NK-92 (cell line): ENCODE results near the gene ITPK1.

Experiments used
- DNase-seq: peaks from one replicate; lab custom pipeline; 2025; ENCODE audit not compliant: unreplicated experiment; lab: John Stamatoyannopoulos, UW

ITPK1 gene

DNA sequence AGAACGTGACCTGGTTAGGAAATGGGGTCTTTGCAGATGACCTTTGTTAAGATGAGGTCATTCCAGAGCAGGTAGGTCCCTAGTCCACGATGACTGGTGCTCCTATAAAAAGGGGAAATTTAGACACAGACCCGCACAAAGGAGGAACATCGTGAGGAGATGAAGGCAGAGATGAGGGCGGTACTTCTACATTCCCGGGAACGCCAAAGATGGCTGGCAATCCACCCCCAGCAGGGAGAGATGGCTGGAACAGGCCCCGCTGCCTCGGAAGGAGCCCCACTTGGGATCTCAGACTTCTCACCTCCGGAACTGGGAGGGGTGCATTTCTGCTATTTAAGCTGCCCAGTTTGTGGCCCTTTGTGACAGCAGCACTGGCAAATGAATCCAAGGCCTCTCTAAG, 85.0 kb downstream of the ITPK1 start:
- DNase-seq = no peak

DNA sequence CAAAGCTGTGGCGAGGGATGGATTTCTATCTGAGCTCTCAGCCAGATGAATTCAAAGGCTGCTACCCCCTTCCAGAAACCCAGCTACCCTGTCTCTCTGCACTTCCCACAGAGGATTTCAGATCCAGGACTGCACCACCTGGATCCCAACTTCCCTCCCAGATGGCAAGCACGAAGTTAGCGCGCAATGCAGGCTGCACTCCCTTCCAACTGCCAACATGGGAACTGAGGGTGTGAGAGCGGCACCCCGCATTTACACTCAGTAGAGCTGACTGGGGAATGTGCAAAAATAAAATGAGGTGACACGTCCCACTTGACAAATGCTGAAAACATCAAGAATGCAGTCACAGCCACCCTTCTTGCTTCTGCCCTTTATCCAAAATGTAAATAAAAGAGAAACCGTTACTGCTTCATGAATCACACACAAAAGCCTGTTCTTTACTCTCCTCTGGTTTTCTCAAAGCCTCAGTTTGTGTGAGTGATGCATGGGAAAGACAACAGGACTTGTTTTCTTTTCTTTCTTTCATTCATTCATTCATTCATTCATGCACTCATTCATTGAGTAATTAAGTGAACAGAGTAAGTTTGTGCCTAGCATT, 85.7 kb downstream of the ITPK1 start:
- DNase-seq = no peak

DNA sequence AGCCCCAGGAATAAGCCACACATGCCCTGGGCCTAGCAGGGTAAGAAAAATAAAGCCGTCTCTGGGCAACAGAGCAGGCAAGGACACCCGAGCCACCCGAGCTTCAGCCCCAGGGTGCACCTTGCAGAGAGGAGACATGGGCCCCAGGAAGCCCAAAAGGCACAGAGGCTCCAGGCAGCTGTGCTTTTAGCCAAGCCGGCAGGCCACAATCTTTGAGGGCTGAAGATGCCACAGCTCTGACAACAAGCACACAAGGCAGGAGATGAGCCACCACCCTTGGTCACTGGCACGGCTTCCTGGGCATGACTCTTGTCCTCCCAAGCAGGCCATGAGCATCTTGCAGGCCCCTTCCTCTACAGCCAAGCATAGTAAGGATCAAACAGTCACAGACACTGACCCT, 86.3 kb downstream of the ITPK1 start:
- DNase-seq = no peak

DNA sequence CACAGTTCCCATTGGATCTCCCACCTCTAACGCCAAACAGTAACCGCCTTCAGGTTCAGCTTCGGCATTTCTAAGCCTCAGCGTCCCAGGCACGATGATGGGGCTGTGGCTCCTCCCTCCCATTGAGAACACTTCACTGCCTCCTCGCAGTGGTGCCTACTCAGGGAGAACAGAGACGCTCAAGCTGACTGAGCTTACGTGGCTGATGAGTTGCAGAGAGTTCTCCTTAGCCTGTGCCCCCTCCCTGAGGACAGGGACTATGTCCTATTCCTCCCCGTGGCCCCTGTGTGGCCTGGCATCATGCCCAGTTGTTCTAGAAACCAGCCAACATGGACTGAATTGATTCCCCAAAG, 87.0 kb downstream of the ITPK1 start:
- no peak for DNase-seq

DNA sequence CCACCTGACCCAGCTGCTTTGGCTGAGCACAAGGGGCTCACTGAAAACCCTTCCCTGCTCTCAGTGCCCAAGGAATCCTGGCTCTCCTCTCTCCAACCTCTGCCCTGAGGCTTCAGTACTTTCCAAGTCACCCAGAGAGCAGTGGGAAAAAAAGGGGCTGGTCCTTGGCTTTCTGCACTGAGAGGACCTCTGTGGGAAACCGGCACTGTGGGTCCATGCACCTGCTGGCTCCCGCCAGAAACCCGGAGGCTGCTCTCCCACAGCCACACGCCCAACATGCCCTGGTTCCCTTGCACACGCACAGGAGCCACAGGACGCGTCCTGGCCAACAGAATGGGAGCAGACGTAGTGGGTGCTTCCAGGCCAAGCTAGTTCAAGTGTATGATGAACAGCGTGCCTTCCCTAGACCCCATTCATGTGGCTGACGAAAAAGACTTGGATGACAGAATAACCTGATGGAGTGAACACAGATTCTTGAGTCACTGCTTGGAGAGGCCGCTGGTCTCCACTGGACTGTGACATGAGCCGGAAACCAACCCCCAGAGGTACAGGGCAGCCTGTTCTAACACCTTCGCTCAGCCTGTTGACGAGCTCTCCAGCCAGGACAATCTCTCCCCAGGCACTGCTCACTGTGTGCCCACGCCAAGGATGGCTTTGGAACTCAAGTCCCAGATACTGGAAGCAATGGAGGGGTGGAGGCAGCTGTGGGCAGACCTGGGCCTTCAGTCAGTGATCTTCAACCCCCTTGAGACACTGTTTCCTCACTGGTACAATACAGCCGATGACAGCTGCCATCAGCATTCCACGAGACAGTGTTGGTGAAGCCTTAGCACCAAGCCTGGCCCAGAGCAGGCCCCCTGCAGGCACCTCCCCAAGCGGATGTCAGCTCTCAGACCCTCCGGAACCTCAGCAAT, 87.7 kb downstream of the ITPK1 start:
- DNase-seq = no peak

DNA sequence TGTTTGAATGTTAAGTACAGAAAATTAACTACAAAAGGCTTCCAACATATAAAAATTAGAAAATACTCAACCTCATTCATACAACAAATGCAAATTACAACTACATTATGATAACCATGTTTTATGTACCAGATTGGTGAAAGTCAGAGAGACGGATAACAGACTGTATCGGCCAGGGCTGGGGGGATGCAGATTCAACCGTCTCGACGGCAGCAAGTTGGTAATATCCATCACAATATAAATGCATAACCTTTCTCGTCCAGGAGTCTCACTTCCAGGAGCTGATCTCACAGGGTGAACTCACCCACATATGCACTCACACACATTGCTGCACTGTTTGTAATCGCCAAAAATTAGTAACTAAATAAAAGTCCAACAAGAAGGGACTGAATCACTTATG, 89.4 kb downstream of the ITPK1 start:
- DNase-seq = no peak

DNA sequence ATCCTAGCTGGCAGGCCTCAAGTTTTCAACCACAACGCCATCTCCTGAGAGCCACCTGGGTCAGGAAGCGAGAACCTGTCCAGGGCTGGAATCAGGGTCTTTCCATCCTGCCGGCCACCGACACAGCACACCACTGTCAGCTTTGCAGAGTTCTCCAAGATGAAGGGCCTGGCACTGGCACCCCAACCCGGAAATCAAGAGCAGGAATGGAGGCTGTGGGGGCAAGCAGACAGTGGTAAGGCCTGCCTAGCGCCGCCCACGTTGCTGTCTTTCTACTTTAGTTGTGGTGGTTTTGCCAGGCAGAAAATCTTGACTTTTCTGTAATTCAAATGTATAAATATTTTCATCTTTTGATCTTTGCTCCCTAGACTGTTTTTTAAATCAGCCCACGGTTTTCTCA, 90.7 kb downstream of the ITPK1 start:
- DNase-seq = no peak

DNA sequence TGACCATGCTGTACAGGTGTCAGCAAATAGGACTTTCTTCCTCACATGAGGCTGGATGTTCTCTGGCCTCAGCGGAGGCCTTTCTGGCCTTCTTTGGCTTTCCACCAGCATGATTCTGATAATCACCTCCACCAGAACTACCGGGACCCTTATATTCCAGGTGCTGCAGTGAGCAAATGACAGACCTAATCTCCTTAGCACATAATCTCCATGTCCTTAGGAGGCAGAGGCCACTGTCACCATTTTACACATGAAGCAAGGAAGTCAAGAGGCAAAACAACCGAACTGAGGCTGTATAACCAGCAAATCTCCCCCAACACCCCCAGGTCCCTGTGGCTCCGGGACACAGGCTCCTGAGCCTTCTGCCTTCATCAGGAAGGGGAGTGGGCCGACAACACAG, 91.2 kb downstream of the ITPK1 start:
- no peak for DNase-seq

DNA sequence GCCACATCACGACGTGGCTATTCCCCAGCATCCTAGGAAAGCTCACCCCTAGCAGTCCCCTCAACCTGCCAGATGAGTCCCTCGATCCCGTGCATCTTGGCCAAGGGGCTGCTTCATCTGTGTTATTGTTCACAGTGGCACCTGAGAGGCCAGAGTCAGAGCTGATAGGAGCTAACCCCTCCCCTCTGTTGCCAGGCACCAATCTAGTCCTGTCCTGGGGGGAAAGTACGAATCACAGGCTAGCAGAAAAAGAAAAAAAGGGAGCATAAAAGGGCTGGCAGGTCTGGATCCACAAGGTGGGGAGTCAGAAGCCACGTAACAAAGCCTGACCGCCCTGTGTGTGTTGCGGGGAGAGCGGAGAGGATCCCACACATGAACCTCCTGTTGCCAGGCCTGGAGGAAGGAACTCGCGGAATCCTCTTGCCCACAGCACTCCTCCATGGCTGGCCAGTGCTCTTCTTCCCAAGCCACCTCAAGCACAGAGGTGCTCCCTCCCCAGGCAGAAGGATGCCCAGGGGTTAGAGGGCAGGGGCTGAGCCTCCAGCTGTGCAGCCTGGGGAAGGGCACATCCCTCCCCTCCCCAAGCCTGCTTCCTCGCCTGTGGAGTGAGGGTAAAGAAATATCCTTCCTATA, 91.8 kb downstream of the ITPK1 start:
- DNase-seq = no peak

DNA sequence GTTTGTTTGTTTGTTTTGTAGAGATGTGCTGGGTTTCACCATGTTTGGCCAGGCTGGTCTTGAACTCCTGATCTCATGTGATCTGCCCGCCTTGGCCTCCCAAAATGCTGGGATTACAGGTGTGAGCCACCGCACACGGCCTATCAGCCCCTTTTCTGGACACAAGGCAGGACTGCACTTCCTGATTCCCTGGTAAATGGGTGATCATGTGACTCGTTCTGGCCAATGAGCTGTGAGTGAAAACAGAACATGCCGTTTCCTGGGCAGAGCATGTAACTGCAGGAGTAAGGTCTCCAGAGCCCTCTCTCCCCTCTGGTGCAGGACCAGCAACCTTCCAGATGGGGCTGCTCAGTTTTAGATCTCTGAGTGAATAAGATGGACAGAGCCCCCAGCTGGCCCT, 92.7 kb downstream of the ITPK1 start:
- DNase-seq = no peak

DNA sequence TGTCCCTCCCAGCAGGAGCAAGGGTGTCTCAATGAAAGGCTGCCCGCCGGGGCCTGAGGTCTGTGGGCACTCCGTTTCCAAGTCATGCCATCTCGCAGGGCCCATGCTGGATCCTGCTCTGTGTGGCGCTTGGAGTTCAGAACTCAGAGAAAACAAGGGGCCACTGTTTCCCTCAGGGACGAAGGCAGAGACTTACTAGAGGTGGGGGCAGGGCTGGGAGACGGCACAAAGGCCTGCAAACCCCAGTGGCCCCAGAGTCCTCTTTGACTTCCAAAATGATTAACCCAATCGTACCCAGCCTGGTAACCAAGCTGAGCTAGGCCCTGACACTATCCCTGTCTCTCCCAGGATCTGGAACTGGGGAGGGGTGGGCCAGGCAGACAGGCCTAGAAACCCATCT, 95.8 kb downstream of the ITPK1 start:
- DNase-seq = no peak

DNA sequence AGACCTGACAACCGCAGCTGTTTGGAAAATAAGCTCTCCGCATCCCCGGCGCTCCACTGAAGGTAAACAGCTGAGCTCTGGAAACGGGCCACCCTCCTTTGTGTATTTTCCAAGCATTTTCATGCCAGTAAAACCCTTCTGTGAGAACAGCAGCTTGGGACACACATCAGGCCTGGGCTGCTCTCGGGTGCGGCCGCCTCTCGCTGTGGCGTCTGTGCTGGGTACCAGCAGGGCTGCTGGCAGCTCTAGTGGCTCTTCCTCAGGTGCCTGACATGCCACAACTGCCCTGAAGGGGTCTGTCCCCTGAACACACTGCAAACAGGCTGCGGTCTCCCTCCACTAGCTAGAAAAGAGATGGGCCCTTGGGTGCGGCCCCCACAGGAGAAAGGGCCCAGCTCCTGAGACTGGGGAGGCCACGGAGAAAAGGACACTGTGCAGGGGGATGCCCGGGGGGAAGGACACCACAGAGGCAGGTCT, 96.3 kb downstream of the ITPK1 start:
- no peak for DNase-seq

DNA sequence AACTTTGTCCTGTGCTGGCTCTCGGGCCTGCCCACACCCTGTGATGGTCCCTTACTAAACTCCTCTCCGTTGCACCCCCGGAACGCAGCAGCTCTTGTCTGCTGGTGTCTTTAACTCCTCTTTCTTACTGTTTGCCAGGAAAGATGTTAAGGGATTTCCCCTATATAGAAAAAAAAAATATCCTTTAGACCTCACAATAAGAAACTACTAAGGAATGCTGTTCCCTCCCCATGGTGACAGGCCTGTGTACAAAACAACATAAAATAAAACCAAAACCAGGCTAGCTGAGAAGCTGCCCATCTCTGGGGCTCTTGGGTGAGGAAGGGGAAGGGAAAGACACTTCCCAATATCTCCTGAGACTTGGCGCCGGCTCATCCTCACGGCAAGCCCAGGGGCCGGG, 97.4 kb downstream of the ITPK1 start:
- no peak for DNase-seq

DNA sequence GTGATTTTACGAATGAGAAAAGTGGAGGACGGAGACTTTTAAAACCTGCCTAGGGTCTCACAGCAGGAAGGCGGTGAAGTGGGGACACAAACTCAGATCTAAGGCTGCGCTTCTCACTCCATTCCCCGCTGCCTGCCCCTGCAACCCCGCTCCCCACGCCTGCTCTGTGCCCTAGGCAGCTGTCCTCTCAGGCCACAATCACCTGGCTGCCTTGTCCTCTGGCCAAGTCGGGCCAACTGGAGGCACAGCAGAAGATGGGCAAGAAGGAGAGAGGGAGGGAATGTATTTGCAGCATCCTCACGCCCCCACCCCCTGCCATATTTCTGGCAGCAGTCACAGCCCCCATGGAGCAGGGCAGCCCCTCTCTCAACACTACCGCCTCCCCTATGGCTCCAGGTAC, 97.8 kb downstream of the ITPK1 start:
- DNase-seq = no peak

DNA sequence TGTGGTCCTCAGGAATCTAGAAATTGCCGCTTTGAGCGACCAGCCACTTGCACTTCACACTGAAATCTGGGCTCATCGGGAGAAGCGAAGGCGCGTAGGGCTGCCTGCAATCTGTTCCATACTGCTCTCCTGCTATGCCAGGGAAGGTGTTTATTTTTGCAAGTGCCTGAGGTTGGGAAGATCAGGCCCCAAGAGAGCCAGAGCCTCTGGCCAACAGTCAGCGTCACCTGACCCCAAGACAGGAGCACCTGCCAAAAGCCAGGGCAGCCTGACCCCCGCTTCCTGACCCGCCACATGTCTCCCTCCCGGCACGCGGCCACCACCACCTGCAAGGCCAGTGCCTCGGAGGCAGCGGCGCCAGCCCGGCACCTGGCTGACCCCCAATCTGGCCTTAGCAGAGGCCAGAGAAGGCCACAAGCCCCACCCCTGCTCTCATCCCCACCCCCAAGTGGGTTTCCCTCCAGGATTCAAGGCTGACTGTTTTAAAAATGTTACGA, 98.4 kb downstream of the ITPK1 start:
- no peak for DNase-seq

DNA sequence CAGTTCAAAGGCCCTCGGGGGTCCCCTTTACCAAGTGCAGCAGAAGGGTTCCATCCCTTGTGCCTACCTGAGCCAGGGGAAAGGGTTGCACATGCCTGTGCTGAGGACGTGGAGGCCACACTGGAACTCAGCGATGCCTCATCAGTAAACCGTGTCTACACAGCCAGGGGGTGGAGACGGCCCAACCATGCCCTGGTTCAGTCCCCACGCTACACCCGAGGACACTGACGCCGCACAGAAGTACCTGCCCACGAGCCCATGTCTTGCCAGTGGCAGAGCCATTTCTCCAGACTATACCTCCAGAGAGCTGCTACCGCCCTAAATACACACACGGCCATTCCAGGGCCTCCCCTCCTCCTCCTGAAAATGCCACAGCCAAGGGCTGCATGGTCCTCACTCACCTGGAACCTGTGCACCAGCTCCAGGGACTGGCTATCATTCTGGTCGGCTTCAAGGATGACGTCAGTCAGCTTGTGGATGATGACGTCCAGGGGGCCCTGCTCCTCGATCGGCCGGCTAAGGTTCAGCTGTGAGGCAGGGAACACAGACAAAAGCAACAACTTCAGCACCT, 99.4 kb downstream of the ITPK1 start:
- no peak for DNase-seq

DNA sequence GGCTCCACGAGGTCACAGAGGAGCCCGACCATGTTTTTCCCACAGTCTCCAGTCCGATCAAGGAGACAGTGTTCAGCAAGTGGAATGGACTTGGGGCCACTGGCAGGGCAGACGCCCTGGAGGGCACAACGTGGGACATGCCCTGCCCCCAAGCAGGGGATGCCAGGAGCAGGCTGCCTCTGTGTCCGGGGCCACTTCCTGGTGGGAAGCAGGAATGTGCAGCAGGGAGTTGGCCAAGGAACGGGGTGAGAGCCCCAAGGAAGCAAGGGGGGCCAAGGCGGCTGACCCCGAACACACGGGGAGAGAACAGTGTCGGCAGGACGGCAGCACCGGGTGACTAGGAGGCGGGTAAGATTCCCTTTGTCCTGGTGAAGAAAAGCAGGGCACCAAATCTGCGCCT, 100.2 kb downstream of the ITPK1 start:
- DNase-seq = no peak

DNA sequence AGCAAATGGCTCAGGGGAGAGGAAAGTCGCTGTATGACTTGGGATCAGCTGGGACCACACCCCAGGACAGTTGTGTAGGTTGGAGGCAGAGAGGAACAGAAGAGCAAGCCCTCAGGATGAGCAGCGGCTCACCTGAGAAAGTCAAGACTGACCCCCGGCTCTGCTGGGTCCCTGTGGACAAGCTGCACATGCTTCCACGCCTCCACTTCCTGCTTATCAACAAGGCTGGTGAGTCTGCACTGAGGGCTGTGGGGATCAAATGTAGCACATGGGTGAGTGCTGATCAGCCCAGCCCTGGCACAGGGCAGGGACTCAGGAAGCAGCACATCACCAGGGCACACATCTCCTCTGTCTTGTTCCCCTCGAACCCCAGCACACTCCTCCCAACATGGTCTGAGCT, 100.7 kb downstream of the ITPK1 start:
- DNase-seq = no peak

DNA sequence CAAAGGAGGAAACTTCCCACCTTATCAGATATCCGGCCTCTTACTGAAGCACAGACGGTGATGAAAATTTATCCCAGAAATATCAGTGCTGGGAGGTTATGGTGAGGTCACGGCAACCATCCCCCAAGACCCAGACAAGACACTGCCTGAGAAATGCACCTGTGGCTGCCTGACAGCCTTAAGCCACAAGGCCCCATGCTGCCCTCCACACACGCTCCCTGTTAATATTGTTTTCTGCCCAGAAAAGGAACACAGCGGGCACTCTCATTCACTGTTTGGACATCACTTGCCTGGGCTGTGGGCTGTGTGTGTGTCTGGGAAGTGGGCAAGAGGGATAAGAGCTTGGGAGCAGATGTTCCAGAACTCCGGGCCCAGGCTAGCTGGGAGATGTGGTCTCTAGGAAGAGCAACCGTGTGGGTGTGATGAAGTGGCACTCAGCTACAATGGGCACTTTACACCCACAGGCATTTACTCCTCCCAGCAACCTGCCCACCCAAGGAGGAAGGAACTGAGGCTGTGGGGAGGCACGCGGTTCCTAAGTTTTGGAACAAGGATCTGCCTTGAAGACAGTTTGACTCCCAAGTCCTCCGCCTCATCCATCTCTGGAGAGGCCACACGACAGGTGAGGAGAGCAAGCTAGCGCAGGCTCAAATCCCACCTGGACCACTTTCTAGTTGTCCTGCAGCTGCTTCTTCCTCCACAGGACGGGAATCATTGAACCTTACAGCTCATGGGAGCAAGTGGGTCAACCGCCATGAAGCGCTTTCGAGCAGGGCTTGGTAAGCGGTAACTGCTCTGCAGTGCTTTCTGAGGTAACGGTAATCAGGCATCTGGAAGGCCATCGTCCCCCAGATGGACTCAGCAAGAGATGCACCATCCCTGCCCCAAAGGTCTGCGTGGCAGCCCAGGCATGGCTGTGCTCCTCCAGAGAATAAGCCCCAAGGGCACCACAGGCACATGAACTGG, 101.4 kb downstream of the ITPK1 start:
- no peak for DNase-seq

DNA sequence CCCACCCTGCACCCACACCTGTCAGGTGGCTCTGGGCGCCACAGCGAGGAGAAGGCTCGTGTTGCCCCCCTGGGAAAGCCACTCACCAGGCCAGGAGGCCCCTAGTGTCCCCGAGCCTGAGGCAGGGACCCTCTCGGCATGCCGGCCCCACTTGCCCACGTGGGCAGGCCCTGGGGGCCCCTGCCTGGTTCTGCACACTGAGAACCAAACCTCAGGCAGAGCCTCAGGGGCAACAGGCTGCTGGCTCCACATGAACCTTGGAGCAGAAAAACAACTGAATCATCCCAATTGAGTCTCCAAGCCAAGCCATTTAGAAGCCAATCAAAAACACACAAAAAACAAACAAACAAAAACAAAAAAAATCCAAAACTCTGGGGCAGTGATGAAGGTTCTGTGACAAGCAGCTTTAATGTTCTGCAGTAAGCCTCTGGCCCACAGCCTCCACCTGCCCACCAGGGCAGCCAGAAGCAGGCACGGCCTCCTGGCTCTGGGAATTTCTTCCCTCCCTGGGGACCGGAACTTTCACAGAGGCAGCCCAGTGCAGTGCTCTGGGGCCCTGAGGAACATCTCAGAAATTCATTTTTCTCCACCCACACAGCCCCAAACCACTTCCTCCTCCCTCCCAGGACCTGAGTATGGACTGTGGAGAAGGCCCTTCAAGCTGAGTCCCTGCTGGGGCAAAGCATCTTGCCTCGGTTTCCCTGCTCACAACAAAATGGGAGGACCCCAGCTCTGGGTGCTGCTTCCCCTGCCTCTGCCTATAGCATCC, 102.6 kb downstream of the ITPK1 start:
- no peak for DNase-seq
